ENCODE measurements around the gene CSTPP1. TPM values are rescaled to one million over a fixed set of nuclear protein-coding genes. Genes with fewer than 3 reads are reported as not detected.

CSTPP1 gene
- total RNA-seq, 4 donors from 2014 or later = 4.9 to 33.8 (median 19.5) TPM

DNA sequence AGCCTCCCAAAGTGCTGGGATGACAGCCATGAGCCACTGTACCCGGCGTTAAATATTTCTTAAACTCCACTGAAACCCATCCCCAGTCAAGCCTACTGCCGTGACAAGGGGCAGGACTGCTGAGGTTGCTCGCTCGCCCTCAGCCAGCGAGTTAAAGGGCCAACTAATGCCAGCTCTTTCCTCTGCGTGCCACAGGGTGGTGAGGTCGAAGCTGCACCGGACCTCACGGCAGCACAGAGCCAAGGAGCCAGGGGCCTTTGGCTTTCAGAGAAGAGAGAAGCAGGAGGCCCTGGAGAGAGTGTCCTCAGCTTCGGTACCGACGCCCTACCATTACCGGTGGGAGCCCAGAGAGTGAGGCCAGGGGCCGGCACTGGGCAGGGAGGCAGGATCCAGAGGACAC, 227.3 kb downstream of the CSTPP1 start:
- no peaks in the 10 kb centered on the region for H3K9me3 ChIP-seq

DNA sequence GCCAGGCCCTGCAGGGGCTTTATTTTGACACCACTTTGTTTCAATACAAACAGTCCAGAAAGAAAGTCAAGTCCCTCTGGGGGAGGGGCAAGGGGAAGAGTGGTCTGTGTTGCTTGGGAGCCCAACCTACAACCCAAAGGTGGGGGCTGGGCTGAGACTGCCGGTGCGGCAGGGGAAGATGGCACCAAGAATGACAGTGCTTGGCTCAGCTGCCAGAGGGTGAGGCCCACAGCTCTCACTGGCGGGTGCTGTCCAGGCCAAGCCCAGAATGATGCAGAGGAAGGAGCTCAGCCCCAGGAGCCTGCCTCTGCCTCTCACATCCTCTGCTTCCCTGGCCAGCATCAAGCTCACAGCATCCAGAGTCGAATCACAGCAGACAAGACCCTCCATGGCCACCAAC, 227.8 kb downstream of the CSTPP1 start:
- Histone ChIP-seq H3K27ac (no peak overlapping the region), H3K9me3 (no peaks in the 10 kb centered on the region), H3K36me3 (no peaks in the 10 kb centered on the region), H3K27me3 (no peaks in the 10 kb centered on the region), H3K4me3 (no peak overlapping the region), H3K4me1 (no peaks in the 10 kb centered on the region)
- DNase-seq = no peak
- intact Hi-C loops (cut with DNase I; ENCODE audit: low total_unique reads) = loop anchor here (5.0 to 10.0 kb wide), 2 partner anchors 180 to 277 kb away; no protein-coding TSS in a partner anchor
- TF ChIP-seq, protein P1, sequence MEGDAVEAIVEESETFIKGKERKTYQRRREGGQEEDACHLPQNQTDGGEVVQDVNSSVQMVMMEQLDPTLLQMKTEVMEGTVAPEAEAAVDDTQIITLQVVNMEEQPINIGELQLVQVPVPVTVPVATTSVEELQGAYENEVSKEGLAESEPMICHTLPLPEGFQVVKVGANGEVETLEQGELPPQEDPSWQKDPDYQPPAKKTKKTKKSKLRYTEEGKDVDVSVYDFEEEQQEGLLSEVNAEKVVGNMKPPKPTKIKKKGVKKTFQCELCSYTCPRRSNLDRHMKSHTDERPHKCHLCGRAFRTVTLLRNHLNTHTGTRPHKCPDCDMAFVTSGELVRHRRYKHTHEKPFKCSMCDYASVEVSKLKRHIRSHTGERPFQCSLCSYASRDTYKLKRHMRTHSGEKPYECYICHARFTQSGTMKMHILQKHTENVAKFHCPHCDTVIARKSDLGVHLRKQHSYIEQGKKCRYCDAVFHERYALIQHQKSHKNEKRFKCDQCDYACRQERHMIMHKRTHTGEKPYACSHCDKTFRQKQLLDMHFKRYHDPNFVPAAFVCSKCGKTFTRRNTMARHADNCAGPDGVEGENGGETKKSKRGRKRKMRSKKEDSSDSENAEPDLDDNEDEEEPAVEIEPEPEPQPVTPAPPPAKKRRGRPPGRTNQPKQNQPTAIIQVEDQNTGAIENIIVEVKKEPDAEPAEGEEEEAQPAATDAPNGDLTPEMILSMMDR (IDR thresholded peaks at IDR 0.05) = no peak
- TF ChIP-seq POLR2A (IDR thresholded peaks at IDR 0.05) = no peak

More for the DNA sequence above, 227.3 kb downstream of the CSTPP1 start:
- no peaks in the 10 kb centered on the region for H3K27me3 ChIP-seq
- no peaks in the 10 kb centered on the region for H3K36me3 ChIP-seq
- H3K4me3 ChIP-seq = no peak overlapping the region
- no peak for TF ChIP-seq POLR2A (IDR thresholded peaks at IDR 0.05)
- no peak overlapping the region for H3K27ac ChIP-seq
- H3K4me1 ChIP-seq = no peaks in the 10 kb centered on the region
- intact Hi-C loops (cut with DNase I; ENCODE audit: low total_unique reads) = loop anchor here (5.0 to 10.0 kb wide), 2 partner anchors 181 to 277 kb away; no protein-coding TSS in a partner anchor
- no peak for DNase-seq

DNA sequence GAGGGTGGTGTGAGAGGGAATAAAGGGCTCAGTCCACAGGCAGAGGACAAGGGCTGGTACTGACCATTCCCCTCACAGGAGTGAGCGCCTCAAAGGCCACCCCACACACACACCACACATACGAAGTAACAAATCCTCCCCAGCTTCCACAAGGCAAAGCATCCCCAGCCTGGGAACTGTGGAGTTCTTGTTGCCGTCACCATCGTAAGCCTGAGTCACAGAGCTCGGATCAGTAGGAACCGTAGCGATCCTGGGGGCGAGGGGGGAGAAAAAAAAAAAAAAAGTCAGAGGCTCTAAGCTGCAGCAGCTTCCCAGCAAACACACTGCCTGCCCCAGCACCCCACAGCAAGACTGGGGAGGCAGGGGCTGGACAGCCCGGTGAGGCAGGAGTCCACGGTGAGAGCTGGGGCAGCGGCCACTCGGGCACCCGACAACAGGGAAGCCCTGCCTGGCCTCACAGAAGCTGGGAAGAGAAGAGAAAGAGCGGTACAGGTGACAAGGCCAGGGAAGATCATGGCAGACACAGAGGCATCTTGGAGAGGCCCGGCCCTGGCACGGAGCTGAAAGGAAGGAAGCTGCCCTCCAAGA, 228.8 kb downstream of the CSTPP1 start:
- H3K4me3 ChIP-seq = no peak overlapping the region
- TF ChIP-seq, protein P1 (IDR thresholded peaks at IDR 0.05) = no peak
- no peak for TF ChIP-seq POLR2A (IDR thresholded peaks at IDR 0.05)
- no peak for DNase-seq
- H3K27ac ChIP-seq = no peak overlapping the region
- intact Hi-C loops (cut with DNase I; ENCODE audit: low total_unique reads) = loop anchor here (10.0 kb wide), 1 partner anchor 179 kb away; no protein-coding TSS in a partner anchor
- no peaks in the 10 kb centered on the region for H3K9me3 ChIP-seq
- no peaks in the 10 kb centered on the region for H3K27me3 ChIP-seq
- H3K36me3 ChIP-seq = no peaks in the 10 kb centered on the region
- H3K4me1 ChIP-seq = no peaks in the 10 kb centered on the region

DNA sequence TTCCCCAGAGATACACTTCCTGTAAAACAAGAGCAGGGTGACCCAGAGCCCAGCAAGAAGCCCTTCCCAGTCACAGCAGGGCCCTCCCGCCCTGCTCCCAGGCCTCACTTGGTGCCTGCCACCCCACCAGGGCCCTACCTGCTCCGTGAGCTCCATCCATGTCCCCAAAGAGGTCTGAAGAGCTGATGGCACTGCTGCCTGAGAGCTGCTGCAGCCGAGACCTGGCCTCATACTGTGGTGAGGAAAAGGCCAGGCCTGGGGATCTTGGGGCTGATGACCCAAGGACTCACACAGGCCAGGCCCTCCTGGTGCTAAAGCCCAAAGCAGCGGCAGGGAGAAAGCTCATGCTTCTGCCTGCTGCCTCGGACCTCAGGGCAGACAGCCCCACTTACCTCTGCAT, 229.8 kb downstream of the CSTPP1 start:
- intact Hi-C loops (cut with DNase I; ENCODE audit: low total_unique reads) = loop anchor here (10.0 kb wide), 1 partner anchor 178 kb away; no protein-coding TSS in a partner anchor
- no peaks in the 10 kb centered on the region for H3K4me1 ChIP-seq
- TF ChIP-seq POLR2A (IDR thresholded peaks at IDR 0.05) = no peak
- TF ChIP-seq, protein P1 (IDR thresholded peaks at IDR 0.05) = no peak
- no peak overlapping the region for H3K4me3 ChIP-seq
- no peak for DNase-seq
- H3K27me3 ChIP-seq = no peaks in the 10 kb centered on the region
- H3K36me3 ChIP-seq = no peaks in the 10 kb centered on the region
- no peaks in the 10 kb centered on the region for H3K9me3 ChIP-seq
- H3K27ac ChIP-seq = no peak overlapping the region

DNA sequence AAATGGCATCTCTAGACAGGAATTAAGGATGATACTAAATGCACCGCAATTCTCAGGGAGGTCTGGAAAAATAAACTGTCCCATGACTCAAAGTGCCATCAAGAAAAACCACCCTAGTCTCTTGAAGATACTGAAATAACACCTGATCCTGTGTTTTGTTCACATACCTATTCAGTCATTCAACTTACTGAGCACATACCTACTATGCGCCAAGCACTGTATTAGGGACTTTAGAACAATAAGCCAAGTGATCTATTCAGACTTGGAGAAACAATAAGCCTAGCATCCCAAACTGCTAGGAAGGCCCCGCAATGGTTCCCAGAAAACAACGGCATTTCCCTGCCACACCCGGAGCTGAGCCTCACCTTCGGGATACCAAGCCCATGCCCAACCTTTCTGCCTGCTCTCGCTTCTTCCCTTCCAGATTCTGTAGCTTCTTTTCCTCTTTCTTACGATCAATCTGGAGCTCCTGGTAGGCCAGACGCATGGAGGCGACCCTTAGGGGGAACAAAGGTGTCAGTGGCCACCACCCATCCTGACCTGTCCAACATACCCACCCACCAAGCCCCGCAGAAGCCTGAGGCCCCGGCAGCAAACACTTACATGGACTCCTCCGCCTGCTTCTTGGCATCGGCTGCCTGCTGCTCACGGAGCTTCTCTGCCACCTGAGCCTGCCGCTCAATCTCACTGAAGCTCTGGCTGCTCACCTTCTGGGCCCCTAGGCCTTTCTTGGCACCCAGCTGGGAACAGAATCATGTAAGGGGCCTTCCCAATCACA, 234.7 kb downstream of the CSTPP1 start:
- TF ChIP-seq, protein P1 (IDR thresholded peaks at IDR 0.05) = no peak
- no peak for TF ChIP-seq POLR2A (IDR thresholded peaks at IDR 0.05)
- H3K27me3 ChIP-seq = no peaks in the 10 kb centered on the region
- H3K4me3 ChIP-seq = no peak overlapping the region
- H3K4me1 ChIP-seq = peaks cover 0 to 15% of the 10 kb centered on the region in 2 donors
- intact Hi-C loops (cut with DNase I; ENCODE audit: low total_unique reads) = loop anchor here (10.0 kb wide), 1 partner anchor 94 kb away; no protein-coding TSS in a partner anchor
- DNase-seq = no peak
- no peaks in the 10 kb centered on the region for H3K36me3 ChIP-seq
- no peak overlapping the region for H3K27ac ChIP-seq
- no peaks in the 10 kb centered on the region for H3K9me3 ChIP-seq
